ENCODE results near the gene ARHGAP6.
"Not testable (repeated sequence)": the region's sequence is repeated elsewhere in the genome, so short reads cannot be mapped to it uniquely, and the experiment has no call there.

ARHGAP6 gene

DNA sequence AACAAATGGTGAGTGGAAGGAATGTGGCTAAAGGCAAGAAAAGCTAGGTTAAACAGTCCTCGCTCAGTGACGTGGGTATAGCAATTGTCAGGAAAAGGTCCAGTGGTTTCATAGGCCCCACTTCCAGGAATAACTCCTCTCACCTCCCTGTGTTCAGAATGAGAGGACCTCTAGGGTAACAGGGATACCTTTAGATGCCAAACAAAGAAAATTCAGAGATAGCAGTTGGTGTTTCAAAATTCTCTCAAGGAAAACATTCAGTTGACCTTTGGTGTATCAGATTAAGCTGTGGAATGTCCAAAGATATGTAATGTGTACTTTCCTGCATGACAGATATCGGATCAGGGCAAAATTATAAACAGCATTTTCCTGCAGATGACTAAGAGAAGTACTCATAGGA is 155.9 kb downstream of the ARHGAP6 start:
- no peak for DNase-seq

DNA sequence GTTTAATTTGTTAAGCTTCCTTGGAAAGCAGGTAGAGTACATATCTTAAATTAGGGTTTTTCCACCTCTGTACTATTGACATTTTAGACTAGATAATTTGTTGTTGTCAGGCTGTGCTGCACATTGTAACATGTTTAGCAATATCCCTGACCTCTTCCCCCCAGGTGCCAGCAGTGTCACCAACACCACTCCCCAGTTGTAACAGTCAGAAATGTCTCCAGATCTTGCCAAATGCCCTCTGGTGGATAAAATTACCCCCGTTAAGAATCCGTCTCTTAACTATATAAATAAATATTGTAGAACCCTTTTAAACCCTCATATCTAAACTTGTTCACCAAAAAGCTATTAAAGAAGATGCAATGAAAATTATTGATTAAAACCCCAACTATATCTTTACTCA is 161.5 kb downstream of the ARHGAP6 start:
- peak; percentile 30 for DNase-seq

DNA sequence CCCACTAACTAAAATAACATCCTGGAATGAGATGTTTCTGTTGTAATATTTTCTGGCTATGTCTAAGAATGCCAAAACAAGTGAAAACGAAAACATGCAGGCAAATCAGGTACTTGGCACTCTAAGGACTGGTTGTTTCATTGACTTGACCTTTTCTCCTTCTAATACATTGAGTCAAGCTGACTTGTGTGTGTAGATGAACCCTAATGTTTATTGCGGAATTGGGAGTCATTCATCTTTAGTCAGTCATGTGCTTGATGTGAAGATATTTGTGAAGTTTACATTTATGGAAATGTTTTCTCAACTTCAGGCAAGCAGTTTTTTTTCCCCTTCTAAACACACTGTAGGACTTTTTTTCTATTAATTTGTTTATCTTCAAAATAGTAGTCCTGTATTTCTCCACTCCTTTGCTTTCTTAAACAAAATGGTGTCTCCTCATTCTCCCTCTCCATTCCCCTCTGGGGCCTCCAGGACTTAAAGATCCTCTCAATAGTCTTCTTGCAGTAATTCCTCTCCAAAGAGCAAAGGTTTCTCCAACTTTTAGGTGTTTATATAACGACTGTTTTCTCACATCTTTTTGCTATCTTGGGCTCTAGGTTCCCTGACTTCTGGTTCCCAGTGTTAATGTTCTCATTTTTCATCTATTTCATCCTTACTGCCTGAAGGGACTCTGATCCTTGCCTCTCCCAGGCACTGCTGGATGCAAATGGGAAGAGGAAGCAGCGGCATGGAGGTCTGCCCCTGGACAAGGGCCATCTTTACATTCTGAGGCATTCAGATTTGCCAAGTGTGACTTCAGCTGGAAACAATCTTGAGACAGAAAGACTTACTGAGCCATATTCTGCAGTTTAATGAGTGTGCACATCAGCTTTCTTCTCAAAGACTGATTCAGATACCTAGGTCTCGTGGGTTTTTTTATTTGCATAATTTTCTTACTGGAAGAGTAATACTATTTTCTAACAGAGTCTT is 166.4 kb downstream of the ARHGAP6 start:
- DNase-seq: no peak

DNA sequence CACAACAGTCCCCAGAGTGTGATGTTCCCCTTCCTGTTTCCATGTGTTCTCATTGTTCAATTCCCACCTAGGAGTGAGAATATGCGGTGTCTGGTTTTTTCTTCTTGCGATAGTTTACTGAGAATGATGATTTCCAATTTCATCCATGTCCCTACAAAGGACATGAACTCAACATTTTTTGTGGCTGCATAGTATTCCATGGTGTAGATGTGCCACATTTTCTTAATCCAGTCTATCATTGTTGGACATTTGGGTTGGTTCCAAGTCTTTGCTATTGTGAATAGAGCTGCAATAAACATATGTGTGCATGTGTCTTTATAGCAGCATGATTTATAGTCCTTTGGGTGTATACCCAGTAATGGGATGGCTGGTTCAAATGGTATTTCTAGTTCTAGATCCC is 174.3 kb downstream of the ARHGAP6 start:
- DNase-seq: not testable (repeated sequence)

DNA sequence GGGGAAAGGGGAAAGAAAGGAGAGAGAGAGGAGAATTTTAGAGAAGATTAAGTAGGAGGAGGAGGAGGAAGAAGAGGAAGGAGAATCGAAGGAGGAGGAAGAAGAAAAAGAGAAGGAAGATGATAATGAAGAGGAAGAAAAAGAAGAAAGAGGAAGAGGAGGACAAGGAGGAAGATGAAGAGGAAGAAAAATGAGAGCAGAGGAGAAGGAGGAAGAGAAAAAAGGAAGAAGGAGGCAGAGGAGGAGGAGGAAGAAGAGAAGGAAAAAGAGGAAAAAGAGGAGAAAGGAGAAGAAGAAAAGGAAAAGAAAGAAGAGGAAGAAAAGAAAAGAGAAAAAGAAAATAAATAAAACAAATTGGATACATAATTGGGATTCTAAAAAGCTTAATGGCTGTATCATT is 181.4 kb downstream of the ARHGAP6 start:
- DNase-seq: no peak

DNA sequence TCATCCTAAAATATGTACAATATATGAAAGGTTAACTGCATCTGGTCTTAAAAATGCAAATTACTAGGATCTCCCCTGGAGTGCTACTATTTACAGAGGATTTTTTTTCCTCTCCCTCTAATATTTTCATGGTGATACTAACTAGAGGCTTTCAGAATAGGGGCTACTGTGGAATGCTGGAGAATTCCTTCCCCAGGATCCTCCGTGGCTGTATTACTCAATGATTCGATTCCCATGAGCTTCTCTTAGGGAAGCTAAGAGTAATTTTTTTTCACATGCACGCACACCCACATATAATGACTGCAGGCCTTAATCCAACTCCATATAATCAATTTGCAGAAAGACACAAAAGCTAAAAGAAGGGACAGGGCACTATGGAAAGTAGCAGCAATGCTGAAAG is 184.7 kb downstream of the ARHGAP6 start:
- no peak for DNase-seq

DNA sequence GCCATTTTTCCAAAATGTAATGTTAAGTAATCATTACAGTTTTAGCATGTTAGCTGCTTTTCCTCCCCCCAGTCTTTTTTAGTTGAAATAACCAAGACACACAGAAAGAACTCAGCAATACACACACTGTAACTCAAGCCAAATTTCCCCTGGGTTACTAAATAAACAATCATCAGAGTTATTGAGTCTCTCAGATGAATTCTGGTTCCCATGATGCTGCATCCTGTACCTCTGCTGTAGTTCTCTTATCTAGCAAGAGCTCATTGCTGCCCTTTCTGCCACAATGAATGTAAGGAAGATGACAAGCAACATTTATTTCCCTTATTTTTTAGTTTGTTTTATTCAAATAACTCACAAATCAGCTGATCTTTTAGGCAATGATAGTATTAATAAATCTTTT is 185.1 kb downstream of the ARHGAP6 start:
- DNase-seq: peak; percentile 76

DNA sequence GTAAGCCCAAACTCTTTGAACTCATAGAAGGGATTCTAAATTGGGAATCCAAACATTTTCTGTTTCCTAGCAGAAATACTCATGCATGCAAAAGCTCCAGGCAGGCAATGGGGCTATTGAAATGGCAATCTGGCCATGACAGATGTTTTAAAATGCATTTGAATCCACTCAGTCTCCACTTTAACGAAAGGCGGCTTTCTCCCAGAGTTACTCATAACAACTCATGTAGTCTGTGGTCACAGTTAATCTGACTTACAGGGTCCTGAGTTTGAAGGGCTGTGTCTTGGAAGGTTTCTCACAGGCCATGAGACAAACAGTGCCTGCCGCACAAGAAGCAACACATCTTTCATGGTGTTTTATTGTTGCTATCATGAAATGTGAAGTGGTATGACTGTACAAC is 186.8 kb downstream of the ARHGAP6 start:
- DNase-seq: no peak

DNA sequence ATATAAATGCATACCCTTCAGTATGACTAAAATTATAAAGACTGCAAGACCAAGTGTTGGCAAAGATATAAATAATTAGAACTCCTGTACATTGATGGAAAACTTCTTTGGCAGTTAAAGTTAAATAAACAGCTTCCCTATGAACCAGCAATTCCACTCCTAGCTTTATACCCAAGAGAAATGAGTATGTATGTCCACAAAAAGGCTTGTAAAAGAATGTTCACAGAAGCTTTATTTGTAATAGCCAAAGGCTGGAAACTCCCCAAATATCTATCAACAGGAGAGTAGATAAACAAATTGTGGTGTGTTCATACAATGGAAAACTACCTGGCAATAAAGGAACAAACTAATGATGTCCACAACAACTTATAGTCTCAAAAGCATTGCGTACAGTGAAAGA is 187.7 kb downstream of the ARHGAP6 start:
- no peak for DNase-seq

DNA sequence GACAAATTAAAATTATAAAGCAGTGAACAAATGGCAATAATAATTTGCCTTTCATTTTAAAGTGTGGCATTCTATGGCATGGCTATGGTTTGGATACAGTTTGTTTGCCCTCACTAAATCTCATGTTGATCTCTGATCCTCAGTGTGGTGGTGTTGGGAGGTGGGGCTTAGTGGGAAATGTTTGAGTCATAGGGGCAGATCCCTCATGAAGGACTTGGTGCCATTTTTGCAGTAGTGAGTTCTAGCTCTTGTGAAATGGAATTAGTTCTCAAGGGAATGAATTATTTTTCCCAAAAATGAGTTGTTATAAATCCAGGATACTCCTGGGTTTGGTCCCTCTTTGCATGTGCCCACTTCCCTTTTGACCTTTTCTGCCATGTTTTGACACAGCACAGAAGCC is 191.1 kb downstream of the ARHGAP6 start:
- DNase-seq: no peak

DNA sequence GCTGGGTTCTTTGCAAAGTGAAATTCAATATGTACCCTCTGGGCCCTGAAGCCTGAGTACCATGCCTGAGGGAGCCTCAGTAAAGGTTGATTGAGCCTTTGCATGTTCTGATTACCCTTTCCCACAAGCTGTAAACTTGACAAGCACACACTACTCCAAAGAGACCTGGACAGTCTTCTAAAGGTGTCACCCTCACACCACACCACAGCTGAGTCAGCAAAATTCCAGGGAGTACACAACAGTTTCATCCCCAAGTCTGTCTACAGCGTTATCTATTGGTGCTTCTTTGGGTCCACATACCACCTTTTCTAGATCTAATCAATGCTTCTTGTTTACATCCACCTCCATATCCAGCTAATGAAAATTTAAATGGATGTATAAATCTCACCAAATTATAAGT is 191.7 kb downstream of the ARHGAP6 start:
- DNase-seq: no peak

DNA sequence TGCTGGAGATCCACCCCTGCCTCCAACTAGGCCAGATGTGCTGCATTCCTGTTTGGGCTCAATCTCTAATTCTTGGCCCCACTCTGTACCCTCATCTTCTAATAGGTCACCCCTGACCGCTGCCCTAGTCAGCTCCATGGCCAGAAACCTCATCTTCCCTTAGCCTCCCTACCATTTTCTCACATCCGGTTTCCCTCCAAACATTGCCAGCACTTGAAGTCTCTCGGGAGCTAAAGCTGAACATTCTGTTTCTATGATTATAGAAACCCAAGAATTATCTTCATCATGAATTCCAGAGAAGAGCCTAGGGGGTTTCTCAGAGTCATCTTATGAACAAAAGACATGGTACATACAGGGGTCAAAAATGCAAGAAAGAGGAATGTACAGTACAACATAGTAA is 192.8 kb downstream of the ARHGAP6 start:
- DNase-seq: no peak

DNA sequence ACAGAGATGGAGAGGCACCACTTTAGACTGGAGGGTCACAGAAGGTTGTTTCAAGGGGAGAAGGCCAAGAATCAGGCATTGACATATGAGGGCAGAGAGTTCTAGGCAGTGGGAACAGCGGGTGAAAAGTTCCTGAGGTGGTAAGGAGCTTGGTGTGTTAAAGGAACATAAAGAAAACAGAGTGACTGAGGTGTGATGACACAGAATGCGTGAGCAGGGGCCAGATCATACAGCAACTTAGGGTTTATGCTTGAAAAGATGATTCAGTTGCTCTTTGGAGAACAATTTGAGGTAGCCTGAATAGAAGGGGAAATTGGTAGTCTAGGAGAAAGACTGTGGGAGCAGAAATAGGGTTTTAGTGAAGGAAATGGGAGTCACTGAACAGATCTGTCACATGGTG is 193.3 kb downstream of the ARHGAP6 start:
- no peak for DNase-seq

DNA sequence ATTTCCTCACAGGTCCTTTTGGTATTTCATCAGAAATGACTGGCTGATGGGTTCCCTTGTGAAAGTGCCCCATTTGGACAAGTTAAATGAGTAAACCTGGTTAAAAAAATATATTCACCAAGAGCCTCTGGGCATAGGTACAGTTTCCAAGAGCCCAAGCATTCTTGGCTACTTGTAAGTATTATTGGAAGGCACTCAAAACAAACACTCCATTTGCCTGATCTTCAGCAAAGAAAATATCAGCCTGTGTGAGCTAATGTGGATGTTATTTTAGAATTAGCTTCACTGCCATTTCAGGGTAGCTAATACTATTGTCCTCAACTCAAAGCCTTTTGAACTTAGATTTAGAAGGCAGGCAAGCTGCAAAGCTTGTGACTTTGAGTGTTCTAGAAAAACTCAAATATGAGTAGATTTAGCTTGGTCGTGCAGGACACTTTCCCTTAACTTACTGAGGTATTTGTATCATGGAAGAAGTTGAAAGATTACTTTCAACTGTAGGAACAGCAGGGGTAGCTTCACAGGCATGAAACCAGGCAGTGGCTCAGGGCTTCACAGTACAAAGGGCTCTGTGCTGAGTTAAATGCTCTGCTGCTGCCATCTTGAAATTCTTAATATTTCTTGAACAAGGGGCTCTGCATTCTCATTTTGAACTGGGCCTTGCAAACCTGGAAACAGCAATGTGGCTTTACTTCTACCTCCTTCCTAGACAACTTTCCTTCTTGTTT is 195.3 kb downstream of the ARHGAP6 start:
- no peak for DNase-seq

DNA sequence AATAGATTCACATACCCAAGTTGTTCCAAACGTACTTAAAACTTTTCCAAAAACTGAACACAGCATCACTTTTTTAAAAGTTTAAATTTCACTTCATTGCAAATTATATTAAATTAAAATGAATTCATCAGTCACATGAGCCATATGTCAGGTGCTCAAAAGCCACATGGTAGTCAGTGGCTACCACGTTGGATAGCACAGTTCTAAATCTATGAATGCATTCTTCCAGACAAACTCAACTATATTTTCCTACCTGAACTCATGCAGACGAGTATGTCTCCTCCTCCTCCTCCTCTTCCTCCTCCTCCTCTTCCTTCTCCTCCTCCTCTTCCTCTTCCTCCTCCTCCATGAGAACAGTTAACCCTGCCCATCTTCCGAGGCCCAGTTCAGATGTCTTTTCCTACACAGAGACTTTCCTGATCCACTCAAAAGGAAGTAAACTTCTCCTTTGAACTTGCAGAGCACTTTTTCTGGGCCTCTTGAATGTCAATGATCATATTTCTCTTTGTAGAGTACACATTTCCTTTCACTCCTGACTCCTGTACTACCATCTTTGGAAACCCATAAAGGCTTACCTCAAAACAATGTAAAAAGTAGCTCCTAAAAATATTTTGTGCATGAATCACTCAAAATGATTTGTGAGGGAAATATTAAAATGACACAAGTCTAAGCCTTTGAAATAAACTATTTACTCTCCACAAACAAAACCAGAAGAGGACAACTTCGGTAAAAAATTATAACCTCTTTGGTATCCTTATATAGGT is 199.9 kb downstream of the ARHGAP6 start:
- peak; percentile 14 for DNase-seq

DNA sequence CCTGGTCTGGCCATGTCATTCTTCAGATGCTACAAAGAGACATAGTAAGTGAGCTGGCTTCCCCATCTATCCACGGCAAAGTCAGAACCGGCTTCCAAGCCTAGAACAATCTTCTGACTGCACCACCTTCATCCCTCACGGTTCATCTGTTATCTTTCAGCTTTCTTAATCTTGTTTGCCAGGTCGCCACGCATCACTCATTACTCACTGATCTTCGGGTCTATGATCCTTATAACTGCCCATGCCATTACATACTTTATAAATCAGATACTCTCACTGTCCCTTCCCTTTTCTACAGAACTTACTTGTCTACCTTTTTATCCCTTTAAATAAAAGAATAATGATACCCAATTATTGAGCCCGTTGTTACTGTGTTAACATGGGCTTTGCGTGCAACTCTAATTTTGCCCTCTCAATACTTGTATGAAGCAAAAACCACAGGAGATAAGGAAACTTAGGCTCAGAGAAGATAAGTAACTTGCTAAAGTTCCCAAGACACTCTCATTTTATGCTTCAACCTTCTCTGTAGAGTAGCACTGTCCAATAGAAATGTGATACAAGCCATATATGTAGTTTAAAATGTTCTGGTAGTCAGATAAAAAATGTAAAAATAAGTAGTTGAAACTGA is 200.8 kb downstream of the ARHGAP6 start:
- peak; percentile 90 for DNase-seq

DNA sequence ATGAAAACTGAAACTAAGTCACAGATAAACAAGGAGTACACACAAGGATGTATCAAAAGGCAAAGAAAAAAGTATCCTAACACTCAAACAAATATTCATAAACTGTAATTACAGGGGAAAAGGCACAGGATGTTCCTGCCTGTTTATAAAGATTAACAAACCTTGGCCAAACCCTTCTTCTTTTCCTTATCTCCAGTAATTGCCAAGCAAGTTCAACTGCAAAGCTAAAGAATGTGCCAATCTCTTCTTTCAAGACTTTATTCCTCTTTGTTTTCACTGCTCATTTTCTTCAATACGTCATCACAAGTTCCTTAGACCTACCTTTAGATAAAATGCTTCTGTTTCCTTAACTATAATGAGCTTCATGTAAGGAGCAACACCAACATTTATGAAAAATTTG is 201.3 kb downstream of the ARHGAP6 start:
- DNase-seq: peak; percentile 74

DNA sequence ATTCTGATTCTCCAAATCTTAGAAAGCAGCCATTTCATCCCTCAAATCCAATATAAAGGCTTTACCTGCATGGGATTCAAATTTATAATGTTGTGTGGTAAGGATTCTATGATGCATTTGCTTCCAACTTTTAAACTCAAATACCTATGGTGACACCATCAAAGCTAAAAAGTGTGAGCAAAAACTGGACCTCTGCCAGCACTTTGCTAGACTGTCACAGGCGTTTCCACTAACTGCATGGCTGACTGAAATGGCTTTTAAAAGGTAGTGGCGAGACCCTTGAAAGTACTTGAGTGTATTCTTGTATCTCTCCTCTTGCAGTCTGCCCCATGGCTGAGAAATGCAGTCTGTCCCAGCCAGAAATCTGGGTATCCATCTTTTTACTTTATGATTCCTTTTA is 203.1 kb downstream of the ARHGAP6 start:
- no peak for DNase-seq

DNA sequence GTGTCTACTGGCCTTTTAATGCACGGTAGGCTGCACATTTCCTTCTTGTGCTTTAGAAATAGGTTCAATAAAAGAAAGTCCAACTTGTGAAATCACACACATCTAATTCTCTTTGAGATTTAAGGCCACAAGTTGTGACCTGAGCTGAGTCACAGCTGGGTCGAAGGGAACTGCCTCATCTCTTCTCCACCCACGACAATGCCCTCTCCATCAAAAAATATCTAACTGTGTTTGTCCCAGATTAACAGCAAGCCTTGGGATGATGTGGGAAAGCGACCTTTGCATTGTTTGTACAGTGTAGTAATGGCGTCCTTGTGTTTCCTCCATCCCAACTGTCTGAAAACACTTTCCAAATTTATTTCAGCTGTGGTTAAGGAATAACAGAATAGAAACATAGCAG is 203.6 kb downstream of the ARHGAP6 start:
- DNase-seq: peak; percentile 10

DNA sequence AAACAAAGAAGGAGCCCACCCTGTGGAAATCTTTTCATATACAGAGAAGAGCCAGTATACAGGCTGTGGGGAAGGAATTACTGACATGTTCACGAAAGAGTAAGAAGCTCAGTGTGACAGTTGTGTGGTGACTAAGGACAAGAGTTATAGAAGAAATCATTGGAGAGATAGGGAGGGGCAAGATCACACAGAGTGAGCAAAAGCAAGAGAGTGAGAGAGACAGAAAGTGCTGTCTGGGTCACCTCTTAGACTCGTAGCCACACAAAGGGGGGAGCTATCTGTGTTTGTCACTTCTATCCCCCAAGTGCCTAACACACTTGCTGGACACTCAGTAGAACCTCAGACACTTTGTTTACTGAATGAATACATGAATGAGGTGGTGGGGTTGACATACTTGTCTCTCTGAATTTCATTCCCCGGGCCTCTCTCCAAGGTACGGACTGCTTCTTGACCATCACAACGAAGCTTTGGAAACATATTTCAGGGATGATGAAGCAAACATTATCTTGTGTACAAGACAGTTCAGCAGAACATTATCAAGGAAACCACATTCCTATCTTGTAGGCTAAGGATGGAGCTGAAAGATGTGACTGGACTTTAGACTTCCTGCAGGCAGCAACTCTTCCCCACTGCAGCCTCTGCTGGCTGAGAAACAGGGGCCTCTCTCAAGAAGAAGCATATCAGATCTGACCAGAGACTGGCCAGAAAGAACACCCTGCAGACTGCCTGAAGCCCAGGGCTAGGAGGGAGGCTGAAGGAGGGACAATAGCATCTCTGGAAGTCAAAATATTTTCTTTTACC is 204.3 kb downstream of the ARHGAP6 start:
- DNase-seq: peak; percentile 91

DNA sequence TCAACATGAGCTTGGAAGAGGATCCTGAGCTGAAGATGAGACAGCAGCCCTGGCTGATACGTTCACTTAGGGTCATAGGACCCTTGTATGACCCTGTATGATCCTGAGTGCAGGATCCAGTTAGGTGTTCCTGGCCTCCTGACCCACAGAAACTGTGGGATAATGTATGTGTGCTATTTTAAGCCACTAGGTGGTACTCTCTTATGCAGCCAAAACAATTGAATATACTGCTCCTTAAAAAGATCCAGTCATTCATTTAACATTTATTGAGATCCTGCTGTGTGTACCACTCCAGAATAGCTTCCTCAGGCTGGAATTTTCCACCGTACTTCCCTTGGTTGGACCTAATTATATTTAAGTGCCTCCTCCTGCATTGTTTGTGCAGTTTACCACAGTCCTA is 205.4 kb downstream of the ARHGAP6 start:
- DNase-seq: peak; percentile 30

DNA sequence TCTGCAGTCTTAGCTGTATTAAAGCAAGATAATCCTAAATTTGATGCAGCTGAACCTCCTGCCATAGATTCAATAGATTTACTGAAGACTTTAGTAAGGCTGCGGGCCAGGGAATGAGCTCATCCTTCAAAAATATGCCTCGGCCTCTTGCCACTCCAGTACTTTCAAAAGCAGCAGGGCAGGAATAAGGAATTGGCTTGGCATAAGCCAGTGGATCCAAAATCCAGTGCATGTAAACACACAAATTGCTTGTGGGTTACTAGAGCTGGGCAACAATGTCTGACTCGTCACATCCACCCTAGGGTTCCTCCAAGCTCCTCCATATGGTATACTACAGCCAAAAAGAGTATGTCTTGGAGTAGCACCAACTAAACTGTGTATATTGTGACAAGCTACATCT is 207.6 kb downstream of the ARHGAP6 start:
- DNase-seq: no peak

All from hematopoietic multipotent progenitor cell treated with erythropoietin and hydrocortisone succinate and interleukin-3 and kit ligand, for 4 days (in vitro differentiated cells).